ENCODE results near the gene SEC14L3.

Gene SEC14L3

DNA sequence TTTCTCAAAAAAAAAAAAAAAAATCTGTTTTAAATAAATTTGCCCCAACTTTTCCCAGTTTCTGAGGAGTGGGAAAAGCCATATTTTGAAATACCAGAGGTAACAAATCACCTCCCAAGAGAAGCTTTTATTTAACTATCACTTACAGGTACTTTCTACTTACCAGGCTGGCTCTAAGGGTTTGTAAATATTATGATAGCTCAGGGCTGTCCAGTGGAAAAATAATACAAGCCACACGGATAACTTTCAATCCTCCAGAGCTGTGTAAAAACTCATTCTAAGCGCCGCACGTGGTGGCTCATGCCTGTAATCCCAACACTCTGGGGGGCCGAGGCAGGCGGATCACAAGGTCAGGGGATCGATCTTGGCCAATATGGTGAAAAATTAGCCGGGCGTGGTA, 39.3 kb upstream of the SEC14L3 start:
- TF ChIP-seq, protein P1, sequence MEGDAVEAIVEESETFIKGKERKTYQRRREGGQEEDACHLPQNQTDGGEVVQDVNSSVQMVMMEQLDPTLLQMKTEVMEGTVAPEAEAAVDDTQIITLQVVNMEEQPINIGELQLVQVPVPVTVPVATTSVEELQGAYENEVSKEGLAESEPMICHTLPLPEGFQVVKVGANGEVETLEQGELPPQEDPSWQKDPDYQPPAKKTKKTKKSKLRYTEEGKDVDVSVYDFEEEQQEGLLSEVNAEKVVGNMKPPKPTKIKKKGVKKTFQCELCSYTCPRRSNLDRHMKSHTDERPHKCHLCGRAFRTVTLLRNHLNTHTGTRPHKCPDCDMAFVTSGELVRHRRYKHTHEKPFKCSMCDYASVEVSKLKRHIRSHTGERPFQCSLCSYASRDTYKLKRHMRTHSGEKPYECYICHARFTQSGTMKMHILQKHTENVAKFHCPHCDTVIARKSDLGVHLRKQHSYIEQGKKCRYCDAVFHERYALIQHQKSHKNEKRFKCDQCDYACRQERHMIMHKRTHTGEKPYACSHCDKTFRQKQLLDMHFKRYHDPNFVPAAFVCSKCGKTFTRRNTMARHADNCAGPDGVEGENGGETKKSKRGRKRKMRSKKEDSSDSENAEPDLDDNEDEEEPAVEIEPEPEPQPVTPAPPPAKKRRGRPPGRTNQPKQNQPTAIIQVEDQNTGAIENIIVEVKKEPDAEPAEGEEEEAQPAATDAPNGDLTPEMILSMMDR (conservative IDR thresholded peaks at IDR 0.05; ENCODE audit: low read depth, low read length) = no peak
- H3K4me3 ChIP-seq (ENCODE audit: low read length) = no peak overlapping the region
- no peak for DNase-seq (ENCODE audit: low read depth)

DNA sequence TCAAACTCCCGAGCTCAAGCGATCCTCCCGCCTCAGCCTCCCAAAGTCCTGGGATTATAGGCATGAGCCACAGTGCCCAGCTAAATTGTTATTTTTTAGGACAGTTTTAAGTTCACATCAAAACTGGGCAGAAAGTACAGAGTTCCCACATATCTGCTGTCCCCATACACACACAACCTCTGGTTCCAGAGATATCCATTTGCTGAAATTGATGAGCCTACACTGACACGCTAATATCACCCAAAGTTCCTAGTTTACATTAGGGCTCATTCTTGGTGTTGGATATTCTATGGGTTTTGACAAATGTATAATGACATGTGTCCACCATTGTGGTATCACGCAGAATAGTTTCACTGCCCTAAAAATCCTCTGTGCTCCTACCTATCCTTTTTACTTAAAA, 36.4 kb upstream of the SEC14L3 start:
- DNase-seq (ENCODE audit: low read depth) = no peak
- TF ChIP-seq, protein P1 (conservative IDR thresholded peaks at IDR 0.05; ENCODE audit: low read depth, low read length) = no peak

DNA sequence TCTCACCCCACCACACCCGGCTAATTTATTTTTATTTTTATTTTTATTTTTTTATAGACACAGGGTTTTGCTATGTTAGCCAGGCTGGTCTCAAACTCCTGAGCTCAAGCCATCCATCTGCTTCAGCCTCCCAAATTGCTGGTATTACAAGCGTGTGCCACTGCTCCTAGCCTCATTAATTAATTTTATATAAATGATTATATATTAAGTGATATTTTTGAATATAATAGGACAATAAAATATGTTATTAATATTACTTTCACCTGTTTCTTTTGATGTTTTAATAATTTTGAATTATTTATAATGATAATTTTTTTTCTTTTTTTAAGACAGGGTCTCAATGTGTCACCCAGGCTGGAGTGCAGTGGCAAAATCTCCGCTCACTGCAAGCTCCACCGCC, 35.9 kb upstream of the SEC14L3 start:
- TF ChIP-seq, protein P1 (conservative IDR thresholded peaks at IDR 0.05; ENCODE audit: low read depth, low read length) = no peak
- no peak overlapping the region for H3K4me3 ChIP-seq (ENCODE audit: low read length)
- DNase-seq (ENCODE audit: low read depth) = no peak

More for the DNA sequence above, 36.4 kb upstream of the SEC14L3 start:
- H3K4me3 ChIP-seq (ENCODE audit: low read length) = no peak overlapping the region

DNA sequence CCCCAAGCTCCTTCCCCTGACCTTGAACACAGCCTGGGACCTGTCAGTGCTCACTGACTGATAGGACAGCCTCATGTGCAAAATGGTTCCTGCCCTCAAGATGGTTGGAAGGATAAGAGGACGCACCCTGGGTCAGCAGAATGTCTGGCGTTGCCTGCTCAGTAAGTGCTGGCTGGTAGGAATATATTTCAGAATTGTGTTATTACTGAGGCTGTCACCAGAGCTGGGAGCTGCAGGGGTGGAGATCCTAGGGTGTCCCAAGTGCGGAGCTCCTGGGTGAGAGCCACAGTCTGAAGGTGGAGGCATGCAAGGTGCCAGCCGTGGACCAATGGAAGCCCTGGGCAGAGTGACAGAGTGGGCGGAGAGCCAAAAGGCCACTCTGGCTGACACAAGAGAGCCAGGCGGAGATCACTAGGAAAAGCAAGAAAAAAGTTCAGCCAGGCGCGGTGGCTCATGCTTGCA, 34.7 kb upstream of the SEC14L3 start:
- no peak for DNase-seq (ENCODE audit: low read depth)
- TF ChIP-seq, protein P1 (conservative IDR thresholded peaks at IDR 0.05; ENCODE audit: low read depth, low read length) = no peak
- no peak overlapping the region for H3K4me3 ChIP-seq (ENCODE audit: low read length)

DNA sequence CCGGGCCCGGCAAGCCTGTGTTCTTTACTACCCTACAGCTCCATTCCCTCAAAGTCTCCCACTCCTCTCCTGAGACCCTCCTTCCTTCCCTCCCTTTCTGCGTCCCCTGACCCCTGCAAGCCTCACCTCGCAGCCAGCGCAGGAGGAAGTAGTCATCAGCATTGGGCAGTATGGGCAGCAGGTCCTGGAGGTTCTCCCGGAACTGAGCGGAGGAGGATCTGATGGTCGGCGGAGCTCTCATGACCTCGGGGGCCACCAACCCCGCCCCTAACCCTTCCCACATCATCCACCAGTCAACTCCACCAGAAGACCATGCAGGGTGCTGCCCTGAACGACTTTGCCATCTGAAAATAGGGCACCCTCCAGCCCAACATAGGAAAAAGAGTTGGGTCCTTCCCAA, 31.7 kb upstream of the SEC14L3 start:
- no peak overlapping the region for H3K4me3 ChIP-seq (ENCODE audit: low read length)
- TF ChIP-seq, protein P1 (conservative IDR thresholded peaks at IDR 0.05; ENCODE audit: low read depth, low read length) = no peak
- no peak for DNase-seq (ENCODE audit: low read depth)

DNA sequence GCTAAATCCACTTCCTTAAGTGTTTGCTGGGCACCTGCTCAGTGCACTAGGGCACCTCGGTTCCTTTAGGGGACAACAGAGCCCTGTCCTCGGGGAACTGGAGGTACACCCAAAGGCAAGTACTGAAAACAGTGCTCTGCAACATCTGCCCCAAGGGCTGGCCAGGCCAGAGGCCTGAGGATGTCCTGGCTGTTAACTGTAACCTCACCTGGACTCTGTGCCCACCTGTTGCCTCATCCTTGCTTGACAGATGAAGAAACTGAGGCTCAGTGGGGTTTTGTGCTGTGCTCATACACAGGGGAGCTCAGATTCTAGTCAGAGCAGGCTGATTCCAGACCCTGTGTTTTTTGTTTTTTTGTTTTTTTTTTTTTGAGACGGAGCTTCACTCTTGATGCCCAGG, 31.1 kb upstream of the SEC14L3 start:
- DNase-seq (ENCODE audit: low read depth) = no peak
- no peak overlapping the region for H3K4me3 ChIP-seq (ENCODE audit: low read length)
- TF ChIP-seq, protein P1 (conservative IDR thresholded peaks at IDR 0.05; ENCODE audit: low read depth, low read length) = no peak

DNA sequence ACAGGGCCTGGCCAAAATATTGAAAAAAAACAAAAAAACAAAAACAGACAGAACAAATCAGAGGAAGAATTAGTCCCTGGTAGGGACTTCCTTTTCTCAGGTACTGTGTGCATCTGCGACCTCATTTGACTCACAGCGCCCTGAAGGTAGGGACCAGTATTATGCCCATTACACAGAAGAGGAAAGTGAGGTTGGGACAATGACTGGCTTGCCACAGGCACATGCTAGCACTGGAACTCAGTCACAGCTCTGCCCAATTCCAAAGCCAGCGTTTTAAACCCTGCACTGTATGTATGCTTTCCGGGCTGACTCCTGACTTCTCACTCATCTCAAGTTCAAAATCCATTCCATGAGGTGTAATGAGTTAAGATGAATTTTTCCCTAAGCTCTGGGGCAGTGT, 30.3 kb upstream of the SEC14L3 start:
- TF ChIP-seq, protein P1 (conservative IDR thresholded peaks at IDR 0.05; ENCODE audit: low read depth, low read length) = no peak
- no peak for DNase-seq (ENCODE audit: low read depth)
- H3K4me3 ChIP-seq (ENCODE audit: low read length) = no peak overlapping the region

All from retinal pigment epithelial cell (primary cell).